Eye (tissue), 1 donor: ENCODE results near the gene ATP6V1E1.
"Not testable (repeated sequence)": the region's sequence is repeated elsewhere in the genome, so short reads cannot be mapped to it uniquely, and the experiment has no call there.

Source experiments
- DNase-seq: peaks from one replicate; pipeline ENCODE4 v3.0.0-alpha.2; 2015

The ATP6V1E1 gene

DNA sequence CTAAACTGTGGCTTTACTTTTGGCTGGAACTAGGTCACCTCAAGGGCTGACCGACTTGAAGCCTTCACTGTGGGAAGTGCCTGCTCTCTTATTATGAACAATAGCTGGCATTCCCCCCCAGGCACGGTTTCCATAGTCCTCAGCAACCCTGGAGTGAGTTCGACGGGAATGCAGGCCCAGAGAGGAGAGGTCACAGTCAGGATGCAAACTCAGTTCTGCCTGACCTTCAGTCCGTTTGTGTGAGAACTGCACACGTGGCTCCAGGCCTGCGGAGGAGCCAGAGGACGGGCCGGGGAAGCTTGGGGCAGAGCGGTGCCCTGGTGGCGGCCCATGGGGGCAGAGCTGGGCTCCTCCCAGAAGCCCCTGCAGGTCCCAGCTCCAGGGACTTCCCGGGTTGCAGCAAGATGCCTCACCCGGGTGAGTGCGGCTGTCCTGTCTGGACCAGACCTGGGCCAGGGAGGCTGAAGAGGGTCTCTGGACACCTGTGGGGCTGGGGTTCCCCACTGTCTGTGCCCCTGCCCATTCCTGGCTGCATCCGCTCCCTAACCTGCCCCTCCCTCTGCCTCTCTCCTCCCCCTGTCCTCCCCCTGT lies 48.0 kb downstream of the ATP6V1E1 start:
- peak; percentile 51 for DNase-seq

DNA sequence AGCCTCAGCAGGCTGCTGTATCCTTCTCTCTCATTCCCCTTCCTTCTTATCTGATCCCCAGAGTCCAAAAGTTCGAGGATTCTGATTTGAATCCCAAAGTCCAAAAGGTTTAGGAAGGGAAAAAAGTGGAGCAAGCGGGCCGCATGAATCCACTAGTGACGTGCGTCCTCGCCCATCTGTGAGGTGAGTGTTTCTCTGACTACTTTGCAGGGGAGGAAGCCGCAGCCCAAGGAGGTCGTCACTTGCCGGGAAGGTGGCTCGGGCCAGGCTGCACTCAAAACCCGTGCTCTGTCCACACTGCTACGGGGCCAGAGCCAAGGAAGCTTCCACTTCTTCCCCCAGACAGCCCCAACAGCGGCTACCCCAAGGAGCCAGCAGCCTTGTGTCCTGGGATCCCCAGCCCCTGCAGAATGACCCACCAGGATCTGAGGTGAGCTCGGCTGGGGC lies 49.0 kb downstream of the ATP6V1E1 start:
- DNase-seq, result no peak

DNA sequence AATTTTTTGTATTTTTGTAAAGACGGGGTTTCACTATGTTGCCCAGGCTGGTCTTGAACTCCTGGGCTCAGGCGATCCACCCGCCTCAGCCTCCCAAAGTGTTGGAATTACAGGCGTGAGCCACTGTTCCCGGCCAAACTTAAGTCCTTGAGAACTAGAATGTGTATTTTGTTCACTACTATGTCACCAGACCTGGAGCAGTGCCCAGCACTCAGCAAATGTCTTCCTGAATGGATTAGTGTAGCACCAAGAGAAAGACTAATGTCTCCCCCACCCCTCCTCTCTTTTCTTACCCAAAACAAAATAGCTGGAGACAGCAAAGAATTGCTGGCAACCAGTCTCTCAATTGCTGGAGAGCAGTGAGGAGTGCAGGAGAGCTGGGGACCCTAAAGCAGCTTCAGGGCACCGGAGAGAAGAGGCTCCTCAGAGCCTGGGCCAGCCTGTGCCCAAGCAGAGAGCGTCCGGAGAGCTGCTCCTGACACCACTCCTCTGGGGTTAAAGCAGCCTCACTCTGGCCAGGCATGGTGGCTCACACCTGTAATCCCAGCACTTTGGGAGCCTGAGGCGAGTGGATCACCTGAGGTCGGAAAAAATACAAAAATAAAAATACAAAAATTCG lies 50.3 kb downstream of the ATP6V1E1 start:
- DNase-seq, result peak; percentile 54

DNA sequence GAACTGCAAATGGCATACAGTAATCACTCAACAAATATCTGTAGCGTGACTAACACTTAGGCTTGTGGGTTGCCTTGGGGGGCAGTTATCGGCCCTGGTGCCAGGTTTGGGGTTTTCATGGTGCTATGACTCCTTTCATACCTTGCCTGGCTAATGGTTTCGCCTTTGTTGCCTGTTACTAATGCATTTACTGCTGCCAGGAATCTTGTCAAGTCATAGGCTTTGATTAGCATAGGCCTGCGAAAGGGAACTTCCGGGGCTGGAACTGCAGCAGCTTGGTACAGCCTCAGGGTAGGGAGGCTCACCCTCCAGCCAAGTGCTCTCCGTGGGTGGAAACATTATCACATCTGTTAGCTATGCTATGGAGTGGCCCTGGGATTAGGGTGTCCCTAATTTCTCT lies 52.1 kb downstream of the ATP6V1E1 start:
- peak; percentile 37 for DNase-seq

DNA sequence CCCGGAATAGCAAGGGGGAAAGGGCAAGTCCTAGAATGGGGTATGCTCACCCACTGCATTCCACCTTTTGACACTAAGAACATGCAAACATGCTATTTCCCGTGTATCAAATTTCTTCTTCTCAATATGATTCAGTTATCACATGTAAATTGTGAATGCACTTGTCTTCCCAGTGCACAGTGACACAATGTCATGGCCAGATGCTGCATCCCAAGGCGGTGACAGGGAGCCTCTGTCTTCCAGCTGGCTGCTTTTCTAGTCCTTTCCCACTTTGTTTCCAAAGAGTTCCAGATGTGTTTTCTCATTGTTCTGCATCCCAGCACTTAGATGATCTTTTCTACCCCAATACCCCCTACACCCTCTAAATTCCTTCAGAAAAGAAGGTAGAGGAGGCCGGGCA lies 52.9 kb downstream of the ATP6V1E1 start:
- no peak for DNase-seq

DNA sequence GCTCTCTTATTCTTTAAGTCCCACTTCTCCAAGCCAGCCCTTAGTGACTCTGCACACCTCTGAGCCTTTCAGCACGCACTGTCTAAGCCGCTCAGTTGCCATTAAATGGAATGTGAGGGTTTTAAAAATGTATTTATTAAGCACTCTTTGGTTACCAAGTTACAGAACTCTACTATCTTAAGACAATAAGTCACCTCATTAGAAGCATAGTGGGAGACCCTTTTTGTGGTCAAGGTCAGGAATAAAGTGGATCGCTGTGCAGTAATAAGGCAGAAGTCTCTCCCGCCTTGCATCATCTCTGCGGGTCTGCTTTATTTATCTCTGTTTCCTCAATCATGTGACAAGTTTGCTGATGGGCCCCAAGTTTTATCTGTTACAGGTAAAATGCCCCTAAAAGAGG lies 53.4 kb downstream of the ATP6V1E1 start:
- no peak for DNase-seq

DNA sequence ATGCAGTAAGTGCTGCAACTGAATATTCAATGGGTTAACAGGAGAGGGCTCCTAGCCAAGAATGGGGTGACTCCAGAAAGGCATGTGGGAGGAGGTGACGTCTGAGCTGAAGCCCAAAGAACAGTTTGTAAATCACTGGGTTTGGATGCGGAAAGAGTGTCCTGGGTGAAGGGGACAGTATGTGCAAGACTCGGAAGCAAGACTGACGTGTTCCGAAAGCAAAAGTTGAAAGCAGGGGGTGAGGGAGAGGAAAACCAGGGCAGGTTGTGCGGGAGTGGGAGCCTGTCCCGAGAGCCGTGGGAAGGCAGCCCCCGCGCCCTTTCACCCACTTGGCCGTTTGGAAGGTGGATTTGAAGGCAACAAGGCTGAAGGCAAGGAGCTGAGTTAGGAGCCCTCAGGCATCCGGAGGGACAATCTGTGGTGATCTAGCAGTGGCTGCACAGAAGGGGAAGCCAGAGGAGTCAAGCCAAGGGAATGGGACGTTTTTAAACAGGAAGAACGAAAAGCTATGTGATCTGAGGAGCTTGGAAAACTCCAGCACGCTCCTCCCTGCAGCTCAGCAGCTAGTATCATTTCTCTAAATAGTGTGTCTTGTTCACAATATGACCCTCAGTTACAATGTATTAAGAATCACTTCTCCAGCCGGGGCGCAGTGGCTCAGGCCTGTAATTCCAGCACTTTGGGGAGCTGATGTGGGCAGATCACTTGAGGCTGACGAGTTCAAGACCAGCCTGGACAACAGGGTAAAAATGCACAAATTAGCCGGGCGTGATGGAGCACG lies 57.5 kb downstream of the ATP6V1E1 start:
- DNase-seq, result peak; percentile 34

DNA sequence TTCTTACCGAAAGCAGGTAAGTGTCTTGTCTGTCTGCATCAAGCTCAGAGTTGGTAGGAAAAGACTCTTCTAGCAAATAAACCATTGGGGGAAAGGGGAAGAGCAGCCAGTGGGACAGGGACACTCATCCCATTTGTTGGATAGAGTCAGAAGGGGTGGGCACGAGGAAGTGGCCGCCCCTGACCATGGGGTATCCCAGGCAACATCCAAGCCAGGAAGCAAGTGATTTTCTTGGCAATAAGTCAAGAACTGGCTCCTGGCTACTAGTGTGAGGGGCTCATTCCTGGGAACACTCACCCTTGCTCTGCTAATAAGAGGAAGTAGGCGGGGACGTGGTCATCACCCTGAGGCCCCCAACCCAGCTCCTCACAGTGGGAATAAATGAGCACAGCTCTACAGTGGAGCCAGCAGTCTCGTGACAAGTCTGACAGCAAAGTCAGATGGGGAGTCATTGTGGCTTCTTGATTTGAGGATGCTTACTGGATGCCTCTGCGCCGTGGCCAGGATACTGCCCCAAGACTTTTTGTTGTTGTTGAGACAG lies 58.5 kb downstream of the ATP6V1E1 start:
- DNase-seq, result peak; percentile 37

DNA sequence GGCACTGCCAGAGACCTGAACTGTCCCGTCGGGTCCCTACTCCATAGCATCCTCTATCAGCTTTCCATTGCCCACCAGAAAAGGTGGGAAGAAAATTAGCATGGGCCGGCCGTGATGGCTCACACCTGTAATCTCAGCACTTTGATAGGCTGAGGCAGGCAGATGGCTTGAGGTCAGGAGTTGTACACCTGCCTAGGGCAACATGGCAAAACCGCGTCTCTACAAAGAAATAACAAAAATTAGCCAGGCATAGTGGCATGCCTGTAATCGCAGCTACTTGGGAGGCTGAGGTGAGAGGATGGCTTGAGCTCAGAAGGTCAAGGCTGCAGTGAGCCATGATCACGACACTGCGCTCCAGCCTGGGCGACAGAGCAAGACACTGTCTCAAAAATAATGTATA lies 61.8 kb downstream of the ATP6V1E1 start:
- DNase-seq, result no peak

DNA sequence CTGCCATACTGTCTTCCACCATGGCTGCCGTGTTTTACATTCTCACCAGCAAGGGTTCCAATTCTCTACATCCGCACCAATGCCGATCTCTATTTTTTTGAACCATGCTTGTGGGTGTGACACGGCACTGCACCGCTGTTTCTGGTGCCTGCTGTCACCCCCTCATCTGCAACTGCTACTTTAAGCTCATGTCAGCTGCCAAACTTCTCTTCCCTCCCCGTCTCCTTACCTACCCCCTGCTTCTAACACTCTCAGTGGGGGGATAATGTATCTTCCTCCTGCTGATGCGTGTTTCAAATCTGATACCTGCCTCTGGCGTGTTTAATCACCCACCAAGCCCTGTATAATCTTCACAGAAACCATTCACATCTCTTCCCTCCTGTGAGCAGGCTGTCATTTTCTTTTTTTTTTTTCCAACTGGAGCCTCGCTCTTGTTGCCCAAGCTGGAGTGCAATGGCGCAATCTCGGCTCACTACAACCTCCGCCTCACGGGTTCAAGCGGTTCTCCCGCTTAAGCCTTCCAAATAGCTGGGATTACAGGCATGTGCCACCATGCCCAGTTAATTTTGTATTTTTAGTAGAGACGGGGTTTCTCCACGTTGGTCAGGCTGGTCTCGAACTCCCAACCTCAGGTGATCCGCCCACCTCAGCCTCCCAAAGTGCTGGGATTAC lies 62.4 kb downstream of the ATP6V1E1 start:
- not testable (repeated sequence) for DNase-seq

DNA sequence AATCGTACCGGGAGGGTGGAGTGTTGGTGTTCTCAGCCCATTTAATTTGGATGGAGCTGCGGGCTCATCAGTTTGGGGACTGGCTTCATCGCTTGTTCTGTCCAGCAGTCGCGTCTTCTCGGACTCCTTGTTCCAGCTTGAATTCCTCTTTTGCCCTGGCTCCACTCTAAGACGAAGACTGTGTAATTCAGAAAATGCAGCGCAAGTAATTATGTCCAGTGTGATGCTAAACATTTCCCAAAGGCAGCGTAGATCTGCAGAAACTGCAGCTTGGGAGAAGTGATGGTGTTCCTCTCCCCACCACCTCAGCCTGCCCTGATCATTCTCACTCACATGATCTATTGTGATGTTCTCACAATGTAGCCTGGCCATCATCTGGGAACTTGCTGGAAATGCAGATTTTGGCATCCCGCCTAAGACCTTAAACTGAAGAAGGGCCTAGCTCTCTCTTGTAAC lies 64.6 kb downstream of the ATP6V1E1 start:
- DNase-seq, result peak; percentile 39

DNA sequence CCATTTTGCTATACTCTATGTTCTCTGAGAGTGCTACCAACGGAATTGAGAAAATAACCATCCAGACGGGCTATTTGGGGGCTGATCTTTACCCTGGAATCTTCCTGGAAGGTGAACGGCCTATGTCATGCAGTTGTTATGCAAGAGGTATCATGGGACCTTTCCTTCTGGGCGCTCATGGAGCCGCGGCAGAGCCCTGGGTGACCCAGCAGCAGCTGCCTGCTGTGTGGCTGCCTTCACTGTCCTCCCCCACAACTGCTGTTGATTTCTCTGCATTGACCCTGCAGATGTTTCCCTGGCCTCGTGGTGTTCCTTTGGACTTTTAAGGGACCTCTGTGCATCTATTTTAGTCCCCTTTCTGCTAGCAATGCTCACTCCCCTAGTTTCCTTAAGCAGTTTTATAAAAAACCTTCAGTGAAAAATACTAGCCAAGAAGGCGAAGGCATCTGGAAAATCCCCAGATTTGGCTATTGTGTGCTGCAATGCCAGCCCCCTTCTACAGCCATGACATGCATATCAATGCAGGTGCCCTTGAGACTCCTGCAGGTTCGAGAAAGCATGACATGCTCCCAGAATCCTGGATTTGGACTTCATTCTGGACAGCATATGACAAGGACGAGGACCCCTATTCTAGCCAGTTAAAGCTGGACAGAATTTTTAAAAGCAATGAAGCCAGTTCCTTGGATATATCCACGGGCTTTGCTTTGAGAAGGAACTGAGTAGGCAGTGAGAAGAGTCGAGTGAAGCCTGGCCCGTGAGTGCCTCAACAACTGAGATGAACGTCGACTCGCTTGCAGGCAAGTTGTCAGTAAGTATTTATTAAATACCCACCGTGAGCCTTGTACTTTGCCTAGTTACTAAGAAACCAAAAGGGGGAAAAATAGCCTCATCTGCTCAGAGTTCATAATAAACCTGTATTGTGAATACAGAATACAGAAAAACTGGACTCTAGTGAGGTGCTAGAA lies 65.4 kb downstream of the ATP6V1E1 start, which contains the start of gene SLC25A18:
TSS of gene SLC25A18 (plus strand) at position 593 of the 965 bp plus-strand sequence. CDS start 16,447 bp downstream, outside the sequence.
- DNase-seq, result peak; percentile 34

DNA sequence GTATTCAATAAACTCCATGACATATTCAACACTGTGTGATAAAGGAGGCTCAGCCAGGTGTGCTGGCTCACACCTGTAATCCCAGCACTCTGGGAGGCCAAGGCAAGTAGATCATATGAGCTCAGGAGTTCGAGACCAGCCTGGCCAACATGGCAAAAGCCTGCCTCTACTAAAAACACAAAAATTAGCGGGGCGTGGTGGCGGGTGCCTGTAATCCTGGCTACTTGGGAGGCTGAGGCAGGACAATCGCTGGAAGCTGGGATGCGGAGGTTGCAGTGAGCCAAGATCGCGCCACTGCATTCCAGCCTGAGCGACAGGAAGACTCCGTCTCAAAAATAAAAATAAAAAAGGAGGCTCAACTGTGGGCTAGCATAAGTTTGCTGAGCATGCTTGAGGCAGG lies 69.4 kb downstream of the ATP6V1E1 start:
- DNase-seq, result no peak

DNA sequence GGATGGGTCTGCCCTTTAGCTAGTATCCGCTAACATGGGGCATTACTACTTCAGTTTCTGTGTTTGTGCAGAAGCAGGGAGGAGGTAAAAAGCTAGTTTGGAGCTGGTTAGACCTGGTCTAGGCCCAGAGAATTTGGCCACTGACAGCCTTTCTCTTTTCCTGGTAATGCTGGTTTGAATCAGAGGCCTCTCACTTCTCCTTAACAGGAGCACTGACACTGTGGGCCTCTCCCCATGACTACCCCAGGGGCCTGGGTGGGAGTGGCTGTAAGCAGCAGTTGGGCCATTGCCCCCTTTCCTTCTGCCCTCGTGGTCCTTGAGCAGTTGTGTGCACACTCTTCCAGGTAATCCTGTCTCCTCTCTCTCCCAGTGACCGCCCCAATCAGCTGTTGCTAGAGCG lies 73.7 kb downstream of the ATP6V1E1 start:
- DNase-seq, result no peak

DNA sequence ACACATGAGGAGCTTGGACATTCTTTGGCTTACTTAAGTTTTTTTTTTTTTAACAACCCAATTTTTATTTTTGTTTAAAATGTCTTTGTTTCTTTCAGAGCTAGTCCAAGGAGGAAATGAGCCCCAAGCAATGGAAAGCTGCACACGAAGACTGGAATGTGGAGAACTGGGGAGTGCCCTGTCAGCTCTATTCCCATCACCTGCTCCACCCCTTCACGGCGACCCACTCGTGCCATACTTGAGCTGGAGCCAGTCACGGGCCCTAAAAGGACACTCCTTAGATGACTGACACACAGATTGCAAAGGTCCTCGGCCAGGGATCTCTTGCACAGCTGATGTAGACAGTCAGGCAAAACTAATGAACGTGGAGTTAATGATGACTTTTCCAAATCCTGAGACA lies 75.8 kb downstream of the ATP6V1E1 start:
- DNase-seq, result no peak

DNA sequence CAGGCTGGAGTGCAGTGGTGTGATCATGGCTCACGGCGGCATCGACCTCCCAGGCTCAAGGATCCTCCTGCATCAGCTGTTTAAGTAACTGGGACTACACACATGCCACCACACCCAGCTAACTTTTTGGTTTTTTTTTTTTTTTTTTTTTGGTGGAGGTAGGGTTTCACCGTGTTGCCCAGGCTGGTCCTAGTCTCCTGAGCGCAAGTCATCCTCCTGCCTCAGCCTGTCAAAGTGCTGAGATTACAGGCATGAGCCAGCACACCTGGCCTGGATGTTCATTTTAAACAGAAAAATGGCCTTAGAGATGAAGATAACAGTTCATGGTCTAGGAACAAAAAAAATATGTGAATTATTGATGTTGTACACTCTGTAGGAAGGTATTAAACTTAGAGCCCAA lies 78.9 kb downstream of the ATP6V1E1 start:
- no peak for DNase-seq

DNA sequence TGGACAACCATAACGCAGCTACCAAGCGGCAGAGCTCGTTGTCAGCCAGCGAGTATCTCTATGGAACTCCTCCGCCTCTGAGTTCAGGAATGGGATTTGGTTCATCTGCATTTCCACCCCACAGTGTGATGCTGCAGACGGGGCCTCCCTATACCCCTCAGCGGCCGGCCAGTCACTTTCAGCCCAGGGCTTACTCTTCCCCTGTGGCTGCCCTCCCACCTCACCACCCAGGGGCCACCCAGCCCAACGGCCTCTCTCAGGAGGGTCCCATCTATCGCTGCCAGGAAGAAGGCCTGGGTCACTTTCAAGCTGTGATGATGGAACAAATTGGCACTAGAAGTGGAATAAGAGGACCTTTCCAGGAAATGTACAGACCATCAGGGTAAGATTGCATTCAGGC lies 79.4 kb downstream of the ATP6V1E1 start:
- DNase-seq, result no peak

DNA sequence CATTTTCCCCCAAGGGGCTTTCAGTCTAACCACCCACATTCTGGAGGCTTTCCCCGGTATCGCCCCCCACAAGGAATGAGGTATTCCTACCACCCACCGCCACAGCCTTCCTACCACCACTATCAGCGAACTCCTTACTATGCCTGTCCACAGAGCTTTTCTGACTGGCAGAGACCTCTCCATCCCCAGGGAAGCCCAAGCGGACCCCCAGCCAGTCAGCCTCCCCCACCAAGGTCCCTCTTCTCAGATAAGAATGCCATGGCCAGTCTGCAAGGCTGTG lies 79.9 kb downstream of the ATP6V1E1 start:
- no peak for DNase-seq

DNA sequence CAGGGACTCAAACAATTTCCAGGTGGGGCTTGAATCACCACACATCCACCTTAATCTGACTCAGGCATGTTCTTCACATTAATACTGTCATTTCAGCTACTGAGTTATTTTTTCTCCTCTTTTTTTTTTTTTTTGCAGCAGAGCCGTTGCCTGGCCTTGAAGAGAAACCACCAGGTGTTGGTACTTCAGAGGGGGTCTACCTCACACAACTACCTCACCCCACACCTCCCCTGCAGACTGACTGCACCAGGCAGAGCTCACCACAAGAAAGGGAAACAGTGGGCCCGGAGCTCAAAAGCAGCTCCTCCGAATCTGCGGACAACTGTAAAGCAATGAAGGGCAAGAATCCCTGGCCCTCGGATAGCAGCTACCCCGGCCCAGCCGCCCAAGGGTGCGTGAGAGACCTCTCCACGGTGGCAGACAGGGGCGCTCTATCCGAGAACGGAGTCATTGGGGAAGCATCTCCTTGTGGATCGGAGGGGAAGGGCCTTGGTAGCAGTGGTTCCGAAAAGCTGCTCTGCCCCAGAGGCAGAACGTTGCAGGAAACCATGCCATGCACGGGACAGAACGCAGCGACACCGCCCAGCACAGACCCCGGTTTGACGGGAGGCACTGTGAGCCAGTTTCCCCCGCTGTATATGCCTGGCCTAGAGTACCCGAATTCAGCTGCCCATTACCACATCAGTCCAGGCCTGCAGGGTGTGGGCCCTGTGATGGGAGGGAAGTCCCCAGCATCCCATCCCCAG lies 80.4 kb downstream of the ATP6V1E1 start:
- no peak for DNase-seq

DNA sequence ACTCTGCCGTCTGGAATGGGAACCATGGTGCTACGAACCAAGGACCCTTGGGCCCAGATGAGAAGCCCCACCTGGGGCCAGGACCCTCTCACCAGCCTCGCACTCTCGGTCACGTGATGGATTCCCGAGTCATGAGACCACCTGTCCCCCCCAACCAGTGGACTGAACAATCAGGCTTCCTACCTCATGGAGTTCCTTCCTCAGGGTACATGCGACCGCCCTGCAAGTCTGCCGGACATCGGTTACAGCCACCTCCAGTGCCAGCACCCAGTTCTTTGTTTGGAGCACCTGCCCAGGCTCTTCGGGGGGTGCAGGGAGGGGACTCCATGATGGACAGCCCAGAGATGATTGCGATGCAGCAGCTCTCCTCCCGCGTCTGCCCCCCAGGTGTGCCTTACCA lies 86.1 kb downstream of the ATP6V1E1 start:
- no peak for DNase-seq
